Memory B cell (primary cell): Measurements from ENCODE around the gene KDM4E.
A peak's percentile ranks its signal among the peaks of the same experiment; 100 is the strongest.

ENCODE experiments used
- ATAC-seq: fragments of 150-1000 bp; cut with Tn5 transposase; 2 replicates; pipeline ENCODE4 v1.10.0; 2021; ENCODE audit warnings: low read depth, mild to moderate bottlenecking, moderate library complexity
- DNase-seq, 2 donors: peaks; one replicate each; pipeline ENCODE4 v3.0.0; 2022; ENCODE audit warnings: low spot score in 2 of 2
- H3K27ac Mint-ChIP-seq: one replicate; pipeline ENCODE4 v1.8.0; 2022; ENCODE audit warnings: mild to moderate bottlenecking, moderate library complexity, mixed read lengths
- H3K27me3 Mint-ChIP-seq: one replicate; pipeline ENCODE4 v1.8.0; 2022; ENCODE audit warnings: mixed read lengths
- H3K36me3 Mint-ChIP-seq: one replicate; pipeline ENCODE4 v1.8.0; 2022; ENCODE audit warnings: mild to moderate bottlenecking, mixed read lengths
- H3K4me1 Mint-ChIP-seq: one replicate; pipeline ENCODE4 v1.8.0; 2022; ENCODE audit warnings: mixed read lengths
- H3K4me3 Mint-ChIP-seq: one replicate; pipeline ENCODE4 v1.8.0; 2022; ENCODE audit warnings: mild to moderate bottlenecking, moderate library complexity, mixed read lengths
- H3K9me3 Mint-ChIP-seq: one replicate; pipeline ENCODE4 v1.8.0; 2022; ENCODE audit warnings: mixed read lengths

Gene KDM4E

DNA sequence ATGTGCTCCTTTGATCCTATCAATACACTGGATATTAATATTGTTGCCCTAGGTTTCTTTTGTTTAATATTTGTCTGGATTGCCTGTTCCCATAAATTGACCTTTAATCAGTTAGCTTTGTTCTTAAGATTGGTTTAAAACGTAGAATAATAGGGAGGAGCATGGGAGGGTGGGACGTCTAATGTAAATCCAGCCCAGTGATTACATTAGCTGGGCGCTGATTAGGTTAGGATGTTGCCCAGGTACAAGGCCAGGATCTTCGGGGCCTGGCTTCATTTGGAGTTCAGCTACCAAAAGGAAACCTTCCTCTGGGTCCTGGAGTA is 41.6 kb downstream of the KDM4E start, which contains the start of gene SRSF8:
Gene SRSF8 (plus strand): TSS at position 204 of the 323 bp plus-strand sequence. CDS start 308 bp downstream, outside the sequence.
- H3K4me1 Mint-ChIP-seq = peaks cover 18% of the 10 kb centered on the region
- H3K27me3 Mint-ChIP-seq = no peaks in the 10 kb centered on the region
- H3K36me3 Mint-ChIP-seq = peaks cover 5% of the 10 kb centered on the region
- peak within 1 kb of the TSS; percentile 96 for H3K4me3 Mint-ChIP-seq
- H3K27ac Mint-ChIP-seq = peak within 1 kb of the TSS; percentile 96
- ATAC-seq (peak; percentile 16), DNase-seq (no peak)
- H3K9me3 Mint-ChIP-seq = no peaks in the 10 kb centered on the region

DNA sequence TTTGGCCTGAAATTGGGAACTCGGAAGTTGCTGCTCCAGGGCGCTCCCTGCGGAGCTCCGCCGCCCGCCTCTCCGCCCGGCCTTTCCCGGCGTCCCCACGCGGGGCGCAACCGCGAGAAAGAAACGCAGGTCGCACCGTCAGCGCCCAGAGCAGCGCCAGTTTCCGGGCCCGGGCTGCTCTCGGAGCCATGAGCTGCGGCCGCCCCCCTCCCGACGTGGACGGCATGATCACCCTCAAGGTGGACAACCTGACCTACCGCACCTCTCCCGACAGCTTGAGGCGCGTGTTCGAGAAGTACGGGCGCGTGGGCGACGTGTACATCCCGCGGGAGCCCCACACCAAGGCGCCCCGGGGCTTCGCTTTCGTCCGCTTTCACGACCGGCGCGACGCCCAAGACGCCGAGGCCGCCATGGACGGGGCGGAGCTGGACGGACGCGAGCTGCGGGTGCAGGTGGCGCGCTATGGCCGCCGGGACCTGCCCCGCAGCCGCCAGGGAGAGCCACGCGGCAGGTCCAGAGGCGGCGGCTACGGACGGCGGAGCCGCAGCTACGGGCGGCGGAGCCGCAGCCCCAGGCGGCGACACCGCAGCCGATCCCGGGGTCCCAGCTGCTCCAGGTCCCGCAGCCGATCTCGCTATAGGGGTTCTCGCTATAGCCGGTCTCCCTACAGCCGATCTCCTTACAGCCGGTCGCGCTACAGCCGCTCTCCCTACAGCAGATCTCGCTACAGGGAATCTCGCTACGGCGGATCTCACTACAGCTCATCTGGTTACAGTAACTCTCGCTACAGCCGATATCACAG is 42.2 kb downstream of the KDM4E start:
- H3K27me3 Mint-ChIP-seq = no peaks in the 10 kb centered on the region
- peaks cover 18% of the 10 kb centered on the region for H3K4me1 Mint-ChIP-seq
- peak overlapping the region; percentile 96 for H3K27ac Mint-ChIP-seq
- H3K4me3 Mint-ChIP-seq = peak overlapping the region; percentile 96
- H3K9me3 Mint-ChIP-seq = no peaks in the 10 kb centered on the region
- peaks cover 5% of the 10 kb centered on the region for H3K36me3 Mint-ChIP-seq
- DNase-seq (peak; percentile 60 to 76), ATAC-seq (peak; percentile 71)

- H3K4me3 Mint-ChIP-seq = peak overlapping the region; percentile 96
- H3K9me3 Mint-ChIP-seq = no peaks in the 10 kb centered on the region
- ATAC-seq = no peak
- peaks cover 5% of the 10 kb centered on the region for H3K36me3 Mint-ChIP-seq
- DNase-seq = no peak
- H3K27me3 Mint-ChIP-seq = no peaks in the 10 kb centered on the region
- peaks cover 21% of the 10 kb centered on the region for H3K4me1 Mint-ChIP-seq
- peak overlapping the region; percentile 96 for H3K27ac Mint-ChIP-seq
Measured at GRCh38 chr11:95067841-95068219, 42.8 kb downstream of the KDM4E start.

- H3K4me3 Mint-ChIP-seq = peak overlapping the region; percentile 96
- peak; percentile 64 for ATAC-seq
- peak; percentile 41 to 46 for DNase-seq
- H3K4me1 Mint-ChIP-seq = peaks cover 24% of the 10 kb centered on the region
- peaks cover 5% of the 10 kb centered on the region for H3K36me3 Mint-ChIP-seq
- peak overlapping the region; percentile 96 for H3K27ac Mint-ChIP-seq
- no peaks in the 10 kb centered on the region for H3K9me3 Mint-ChIP-seq
- H3K27me3 Mint-ChIP-seq = no peaks in the 10 kb centered on the region
Measured at GRCh38 chr11:95068549-95068948, 43.5 kb downstream of the KDM4E start.

- H3K27ac Mint-ChIP-seq = no peak overlapping the region
- peaks cover 5% of the 10 kb centered on the region for H3K36me3 Mint-ChIP-seq
- no peaks in the 10 kb centered on the region for H3K9me3 Mint-ChIP-seq
- ATAC-seq (no peak), DNase-seq (no peak)
- H3K27me3 Mint-ChIP-seq = no peaks in the 10 kb centered on the region
- H3K4me1 Mint-ChIP-seq = peaks cover 24% of the 10 kb centered on the region
- no peak overlapping the region for H3K4me3 Mint-ChIP-seq
Measured at GRCh38 chr11:95070471-95070870, 45.4 kb downstream of the KDM4E start.

GRCh38 chr11:95072948-95073347 is 47.9 kb downstream of the KDM4E start:
- Mint-ChIP-seq H3K4me3 (no peak overlapping the region), H3K27ac (no peak overlapping the region), H3K9me3 (no peaks in the 10 kb centered on the region), H3K4me1 (peaks cover 21% of the 10 kb centered on the region), H3K27me3 (no peaks in the 10 kb centered on the region), H3K36me3 (peaks cover 5% of the 10 kb centered on the region)
- DNase-seq (no peak), ATAC-seq (no peak)

- H3K4me1 Mint-ChIP-seq = peaks cover 16% of the 10 kb centered on the region
- no peak for DNase-seq
- H3K27me3 Mint-ChIP-seq = no peaks in the 10 kb centered on the region
- no peaks in the 10 kb centered on the region for H3K9me3 Mint-ChIP-seq
- H3K36me3 Mint-ChIP-seq = peaks cover 5% of the 10 kb centered on the region
- no peak overlapping the region for H3K4me3 Mint-ChIP-seq
- ATAC-seq = no peak
- no peak overlapping the region for H3K27ac Mint-ChIP-seq
Measured at GRCh38 chr11:95074792-95075563, 49.9 kb downstream of the KDM4E start.

DNA sequence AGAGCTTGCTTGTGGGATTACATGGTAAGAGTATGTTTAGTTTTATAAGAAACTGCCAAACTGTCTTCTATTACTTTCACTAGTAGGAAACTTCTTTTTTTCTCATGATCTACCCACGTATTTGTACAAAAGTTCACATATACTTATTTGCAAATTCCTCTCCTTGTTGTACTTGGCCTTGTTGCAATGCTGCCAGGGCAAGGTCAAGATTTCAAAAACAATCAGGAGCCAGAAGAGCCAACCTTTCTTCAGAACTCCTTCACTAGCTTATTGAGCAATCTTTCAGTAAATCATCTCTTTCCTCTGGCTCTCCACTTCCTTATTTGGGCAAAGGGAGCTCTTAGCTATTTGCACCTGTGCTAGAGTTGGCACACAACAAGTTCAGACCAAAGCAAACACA is 51.4 kb downstream of the KDM4E start:
- Mint-ChIP-seq H3K9me3 (no peaks in the 10 kb centered on the region), H3K4me1 (peaks cover 9% of the 10 kb centered on the region), H3K4me3 (no peak overlapping the region), H3K27me3 (no peaks in the 10 kb centered on the region), H3K27ac (no peak overlapping the region), H3K36me3 (no peaks in the 10 kb centered on the region)
- DNase-seq (no peak), ATAC-seq (no peak)

DNA sequence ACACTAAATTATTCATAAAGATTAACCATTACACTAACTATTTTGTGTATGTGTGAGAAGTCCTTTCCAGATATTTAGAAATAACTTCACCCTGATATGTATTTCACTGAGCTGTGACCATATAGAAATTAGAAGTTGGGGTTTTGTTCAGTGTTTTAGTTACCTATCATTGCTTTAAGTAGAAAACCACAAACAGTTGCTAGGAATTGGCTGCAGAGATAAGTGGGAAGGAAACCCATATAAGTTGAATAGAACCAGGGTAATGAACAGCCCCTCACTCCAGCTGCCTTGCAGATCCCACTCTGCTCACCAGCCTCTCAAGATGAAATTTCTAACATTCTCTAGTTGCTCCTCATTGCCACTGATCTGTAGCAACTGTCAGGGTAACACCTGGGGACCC is 51.9 kb downstream of the KDM4E start:
- ATAC-seq = no peak

More for the DNA sequence above, 51.9 kb downstream of the KDM4E start:
- Mint-ChIP-seq H3K4me1 (peaks cover 9% of the 10 kb centered on the region), H3K4me3 (no peak overlapping the region), H3K9me3 (no peaks in the 10 kb centered on the region), H3K27ac (no peak overlapping the region), H3K36me3 (no peaks in the 10 kb centered on the region), H3K27me3 (no peaks in the 10 kb centered on the region)
- DNase-seq = no peak
